OCI-LY7 (cell line): ENCODE results near the gene ZFP90. TPM values are rescaled to one million over a fixed set of nuclear protein-coding genes. Genes with fewer than 3 reads are reported as not detected.

Source experiments
- Bru-seq: library from RNA; stranded (reverse); fragments of 400-500 nt; gene quantifications from one replicate; lab custom pipeline; 2021; lab: Mats Ljungman, UMichigan
- BruChase-seq, 2 experiments: library from RNA; stranded (reverse); fragments of 400-500 nt; gene quantifications; one replicate each; lab custom pipeline; 2021; lab: Mats Ljungman, UMichigan
- BruUV-seq: library from RNA; stranded (reverse); fragments of 400-500 nt; replicated peaks from 2 replicates; lab custom pipeline; 2021; lab: Mats Ljungman, UMichigan
- CTCF ChIA-PET: fragments of 300-600 bp; sonication (Branson Sonifier 250); formaldehyde crosslinking; loops from one replicate; lab custom pipeline; 2022; ENCODE audit warnings: antibody characterized with exemption; ENCODE audit not compliant: unreplicated experiment; lab: Charles Lee
- POLR2A ChIA-PET: fragments of 300-600 bp; sonication (Branson Sonifier 250); formaldehyde crosslinking; loops from one replicate; lab custom pipeline; 2022; ENCODE audit warnings: antibody characterized with exemption; lab: Charles Lee
- DNase-seq: peaks from one replicate; pipeline ENCODE4 v3.0.0-alpha.2; 2015; ENCODE audit warnings: low spot score
- H2AFZ ChIP-seq: fragments of 200-600 bp; sonication (generic), shearing (Covaris generic); 2 replicates; pipeline ENCODE4 v1.6.1; 2014; ENCODE audit warnings: mild to moderate bottlenecking, antibody characterized with exemption, low read length, moderate library complexity
- H3K27ac ChIP-seq: fragments of 200-600 bp; sonication (generic); 2 replicates; pipeline ENCODE4 v1.5.1; 2014; ENCODE audit warnings: mixed run types, low read depth, mild to moderate bottlenecking, moderate library complexity, low read length, inconsistent platforms; ENCODE audit not compliant: poor library complexity, severe bottlenecking
- H3K36me3 ChIP-seq: fragments of 200-600 bp; sonication (generic); 2 replicates; pipeline ENCODE4 v1.6.1; 2014; ENCODE audit warnings: mild to moderate bottlenecking, antibody characterized with exemption, low read length, moderate library complexity, mixed read lengths; ENCODE audit not compliant: insufficient read depth
- H3K4me1 ChIP-seq: fragments of 200-600 bp; sonication (generic); 2 replicates; pipeline ENCODE4 v1.5.1; 2014; ENCODE audit warnings: mild to moderate bottlenecking, low read length; ENCODE audit not compliant: insufficient read depth, poor library complexity, severe bottlenecking
- H3K4me2 ChIP-seq: fragments of 200-600 bp; sonication (generic); 2 replicates; pipeline ENCODE4 v1.6.1; 2014; ENCODE audit warnings: mild to moderate bottlenecking, low read length
- H3K4me3 ChIP-seq: fragments of 200-600 bp; sonication (generic); 2 replicates; pipeline ENCODE4 v1.5.1; 2014; ENCODE audit warnings: mild to moderate bottlenecking, low read depth, low read length; ENCODE audit not compliant: poor library complexity, severe bottlenecking
- H3K79me2 ChIP-seq: fragments of 200-600 bp; sonication (generic); 2 replicates; pipeline ENCODE4 v1.6.1; 2016; ENCODE audit warnings: low read depth, mild to moderate bottlenecking, low read length, moderate library complexity, mixed read lengths; ENCODE audit not compliant: insufficient read depth
- H3K9me2 ChIP-seq: fragments of 200-600 bp; sonication (generic); 2 replicates; pipeline ENCODE4 v1.6.1; 2016; ENCODE audit warnings: mild to moderate bottlenecking, low read length, mixed read lengths; ENCODE audit not compliant: insufficient read depth
- H3K9me3 ChIP-seq: fragments of 200-600 bp; sonication (generic); 2 replicates; pipeline ENCODE4 v1.6.1; 2014; ENCODE audit warnings: mild to moderate bottlenecking, mixed run types, low read length, mixed read lengths
- H4K20me1 ChIP-seq: fragments of 200-600 bp; sonication (generic); 2 replicates; pipeline ENCODE4 v1.6.1; 2014; ENCODE audit warnings: mild to moderate bottlenecking, antibody characterized with exemption, low read length, moderate library complexity, mixed read lengths; ENCODE audit not compliant: insufficient read depth
- CTCF ChIP-seq: fragments of 200-600 bp; sonication (generic); conservative IDR thresholded peaks from 2 replicates; pipeline ENCODE4 v1.5.1; 2014; ENCODE audit warnings: mild to moderate bottlenecking, antibody characterized with exemption, low read length, moderate library complexity, mixed read lengths
- EZH2phosphoT487 ChIP-seq: fragments of 200-600 bp; sonication (generic); IDR thresholded peaks from 2 replicates; pipeline ENCODE4 v1.6.1; 2018; ENCODE audit warnings: low read depth, borderline replicate concordance, mild to moderate bottlenecking, mixed run types, antibody characterized with exemption, low read length, moderate library complexity, mixed read lengths
- intact Hi-C: fragments of 100-400 bp; cut with micrococcal nuclease; formaldehyde crosslinking; loops from one replicate; pipeline ENCODE4 v1.10.0; 2022; ENCODE audit not compliant: unreplicated experiment
- long read RNA-seq: library from polyadenylated mRNA; stranded (forward); transcript quantifications from one replicate; pipeline ENCODE4 v2.0.0, GENCODE V29; 2022
- total RNA-seq, 2 experiments: library from RNA; depleted of rRNA in 1 of 2; stranded (reverse); fragments of >200 nt in 1 of 2; shearing (Covaris generic) in 1 of 2; gene quantifications; 2 replicates each; pipeline ENCODE4 v1.2.3, GENCODE V29; 2014 to 2022

The ZFP90 gene
- total RNA-seq (2014; rRNA removed; shearing (Covaris generic)): 14.1 and 22.0 TPM in 2 replicates
- 27.0 and 31.5 TPM in 2 replicates for total RNA-seq (2022)
- percentile 62 among the genes with signal in this experiment for Bru-seq, nascent RNA
- percentile 70 among the genes with signal in this experiment for BruChase-seq, experiment 1, labeled RNA remaining after a 6-hour chase
- BruChase-seq, experiment 2, labeled RNA remaining after a 2-hour chase: percentile 65 among the genes with signal in this experiment
- long read RNA-seq, full-length matches to known transcripts: 5 of 21 reads
- long read RNA-seq, partial matches to known transcripts: 2 of 21 reads
- long read RNA-seq, other reads (novel, unspliced or antisense): 14 of 21 reads

- no peaks in the 10 kb centered on the region for H3K9me3 ChIP-seq
- intact Hi-C loops: loop anchor here (10.0 kb wide), 1 partner anchor 596 kb away; the partner anchor contains the start of genes CHTF8 and UTP4
- H3K36me3 ChIP-seq: peaks cover 23% of the 10 kb centered on the region
- H3K27ac ChIP-seq: no peak within 1 kb of the TSS
- H2AFZ ChIP-seq: peak within 1 kb of the TSS; percentile 81
- peaks cover 11% of the 10 kb centered on the region for H3K4me1 ChIP-seq
- ChIA-PET POLR2A (interaction anchor here (0.5 to 0.6 kb wide), 2 partner anchors 296 to 1017 kb away, joined by 3 read pairs; no protein-coding TSS in a partner anchor), CTCF (no interaction called here)
- peak within 1 kb of the TSS; percentile 98 for H3K4me2 ChIP-seq
- no peaks in the 10 kb centered on the region for H3K79me2 ChIP-seq
- DNase-seq: peak; percentile 93
- peak within 1 kb of the TSS; percentile 97 for H3K4me3 ChIP-seq
- H4K20me1 ChIP-seq: no peaks in the 10 kb centered on the region
- no TSS peak for BruUV-seq
- TF ChIP-seq EZH2phosphoT487: no peak
- no peak for TF ChIP-seq CTCF
- H3K9me2 ChIP-seq: no peaks in the 10 kb centered on the region
Observed at GRCh38 chr16:68538880-68539701, at the start of gene ZFP90. TSS of gene ZFP90 (plus strand) at chr16:68539291. CDS start at chr16:68539793, 502 bp downstream.

- ChIA-PET CTCF (interaction anchor here (0.6 kb wide), 1 partner anchor 25 kb away, joined by 3 read pairs; no protein-coding TSS in a partner anchor), POLR2A (interaction anchor here (1.8 to 2.3 kb wide), 3 partner anchors 10 to 20 kb away, joined by 5 to 12 read pairs (median 8); no protein-coding TSS in a partner anchor)
- Histone ChIP-seq H3K36me3 (peaks cover 15% of the 10 kb centered on the region; the same call in 1 of the 2 replicates), H3K4me3 (peak overlapping the region; percentile 61), H3K4me2 (peak overlapping the region; percentile 89), H3K9me3 (no peaks in the 10 kb centered on the region; the same call in 1 of the 2 replicates), H3K27ac (peak overlapping the region; percentile 79), H3K4me1 (peaks cover 79% of the 10 kb centered on the region), H2AFZ (peak overlapping the region; percentile 48; the same call in 1 of the 2 replicates), H3K9me2 (no peaks in the 10 kb centered on the region), H3K79me2 (no peaks in the 10 kb centered on the region), H4K20me1 (no peaks in the 10 kb centered on the region)
- BruUV-seq: no TSS peak
- no peak for DNase-seq
- intact Hi-C loops: loop anchor here (5.0 to 10.0 kb wide), 2 partner anchors 43 to 236 kb away; partner anchors contain the start of gene SMPD3
- TF ChIP-seq CTCF: no peak
Observed at GRCh38 chr16:68490358-68490757, 48.7 kb upstream of the ZFP90 start.
